Measurements from ENCODE around the gene CCDC14.

- TF ChIP-seq CTCF (IDR thresholded peaks at IDR 0.05) (no peak), POLR2A (IDR thresholded peaks at IDR 0.05) (no peak)
Measured at GRCh38 chr3:123883701-123884202, 77.3 kb downstream of the CCDC14 start.

Measured in heart left ventricle (tissue), 13 donors.